GM12878 (cell line): ENCODE data around the gene RAPGEF4. TPM values are rescaled to one million over a fixed set of nuclear protein-coding genes. Genes with fewer than 3 reads are reported as not detected.

Experiments
- ATAC-seq: fragments of 200-7000 bp; cut with Tn5 transposase; 3 replicates; pipeline ENCODE4 v1.9.1; 2020; ENCODE audit warnings: mild to moderate bottlenecking, moderate library complexity
- BruUV-seq: library from RNA; stranded (reverse); fragments of 400-500 nt; replicated peaks from 2 replicates; lab custom pipeline; 2021; lab: Mats Ljungman, UMichigan
- CTCF ChIA-PET: fragments of 300-600 bp; sonication (Branson Sonifier 250); formaldehyde crosslinking; extraction: SDS; loops from one replicate; lab custom pipeline; 2021; ENCODE audit warnings: inconsistent platforms; lab: Yijun Ruan, JAX
- POLR2A ChIA-PET: fragments of 350-600 bp; formaldehyde crosslinking; extraction: SDS; loops from one replicate; lab custom pipeline; 2021; ENCODE audit warnings: inconsistent platforms; lab: Charles Lee
- RAD21 ChIA-PET: fragments of 300-600 bp; sonication (Branson Sonifier 250); formaldehyde crosslinking; loops from one replicate; lab custom pipeline; 2023; ENCODE audit warnings: antibody characterized with exemption; ENCODE audit not compliant: unreplicated experiment; lab: Charles Lee
- SMC1A ChIA-PET: fragments of 300-600 bp; sonication (Branson Sonifier 250); formaldehyde crosslinking; loops from one replicate; lab custom pipeline; 2023; ENCODE audit not compliant: unreplicated experiment, uncharacterized antibody; lab: Charles Lee
- DNase-seq: peaks from one replicate; pipeline ENCODE4 v3.0.0-alpha.2; 2011; ENCODE audit warnings: low read depth, low spot score
- FAIRE-seq: peaks from 3 replicates; lab custom pipeline; 2011; peaks lifted over from hg19 to GRCh38; lab: Jason Lieb, UNC
- H2AFZ ChIP-seq: 2 replicates; pipeline ENCODE4 v1.6.0; 2011; ENCODE audit warnings: low read depth, low read length, control low read depth; ENCODE audit not compliant: control insufficient read depth
- H3K27ac ChIP-seq: 2 replicates; pipeline ENCODE4 v1.5.1; 2011; ENCODE audit warnings: control low read depth; ENCODE audit not compliant: control insufficient read depth, insufficient read depth
- H3K27me3 ChIP-seq, 2 experiments: replicated peaks in 1 of 2; 2 replicates each; pipeline versions ENCODE4 v1.6.0 to v1.6.1; 2011; ENCODE audit warnings: low read length in 1 of 2; ENCODE audit not compliant: control insufficient read depth in 2 of 2, insufficient read depth in 2 of 2
- H3K36me3 ChIP-seq, 2 experiments: 2 replicates each; pipeline ENCODE4 v1.5.1; 2011; ENCODE audit warnings: low read length in 1 of 2; ENCODE audit not compliant: control insufficient read depth in 2 of 2, insufficient read depth in 2 of 2
- H3K4me1 ChIP-seq: 2 replicates; pipeline ENCODE4 v1.6.1; 2011; ENCODE audit warnings: mild to moderate bottlenecking, low read length, moderate library complexity, mixed read lengths; ENCODE audit not compliant: control insufficient read depth, insufficient read depth
- H3K4me2 ChIP-seq: 2 replicates; pipeline ENCODE4 v1.6.0; 2011; ENCODE audit warnings: control low read depth; ENCODE audit not compliant: control insufficient read depth, insufficient read depth
- H3K4me3 ChIP-seq: fragments of 200-600 bp; sonication (generic); 2 replicates; pipeline ENCODE4 v1.5.1; 2016
- H3K79me2 ChIP-seq: 2 replicates; pipeline ENCODE4 v1.6.0; 2011; ENCODE audit warnings: low read length; ENCODE audit not compliant: control insufficient read depth, insufficient read depth
- H3K9ac ChIP-seq: 2 replicates; pipeline ENCODE4 v1.8.0; 2011; ENCODE audit warnings: low read length, control low read depth, mixed read lengths; ENCODE audit not compliant: control insufficient read depth, insufficient read depth
- H3K9me3 ChIP-seq: replicated peaks from 3 replicates; pipeline ENCODE4 v1.5.1; 2011; ENCODE audit warnings: mild to moderate bottlenecking, low read length; ENCODE audit not compliant: control insufficient read depth, insufficient read depth
- H4K20me1 ChIP-seq: 2 replicates; pipeline ENCODE4 v1.6.0; 2011; ENCODE audit not compliant: control insufficient read depth, insufficient read depth
- BHLHE40 ChIP-seq, 2 experiments: fragments of 450-650 bp in 1 of 2; IDR thresholded peaks; 2 replicates each; pipeline ENCODE4 v1.6.1; 2011 to 2017; ENCODE audit warnings: low read depth in 2 of 2, borderline replicate concordance in 1 of 2, improper control_type of control experiment in 1 of 2, low read length in 1 of 2, mild to moderate bottlenecking in 1 of 2
- CHD2 ChIP-seq: IDR thresholded peaks from 2 replicates; pipeline ENCODE4 v1.6.1; 2011; ENCODE audit warnings: low read depth, low read length, improper control_type of control experiment, borderline replicate concordance
- CTCF ChIP-seq, 3 experiments: IDR thresholded peaks in 2 of 3; conservative IDR thresholded peaks in 1 of 3; 2 replicates each; pipeline ENCODE4 v1.5.1; 2011; ENCODE audit warnings: low read depth in 3 of 3, low read length in 3 of 3, mild to moderate bottlenecking in 3 of 3, control low read depth in 2 of 3, moderate library complexity in 2 of 3, inconsistent platforms in 1 of 3, mixed read lengths in 1 of 3; ENCODE audit not compliant: control insufficient read depth in 2 of 3, insufficient read depth in 1 of 3; ENCODE audit errors: extremely low read depth in 1 of 3
- EED ChIP-seq: sonication (generic); IDR thresholded peaks from 2 replicates; pipeline ENCODE4 v1.6.1; 2016; ENCODE audit warnings: antibody characterized with exemption, low read depth
- EP300 ChIP-seq, 2 experiments: fragments of 150-350 bp in 1 of 2; IDR thresholded peaks; 2 replicates each; pipeline ENCODE4 v1.6.1; 2011 to 2012; ENCODE audit warnings: low read depth in 2 of 2, low read length in 2 of 2, borderline replicate concordance in 1 of 2, improper control_type of control experiment in 1 of 2, inconsistent platforms in 1 of 2; ENCODE audit not compliant: control insufficient read depth in 1 of 2
- HDGF ChIP-seq: fragments of 450-650 bp; IDR thresholded peaks from 2 replicates; pipeline ENCODE4 v1.6.1; 2016; ENCODE audit warnings: antibody characterized with exemption
- IKZF2 ChIP-seq, 2 experiments: fragments of 450-650 bp; IDR thresholded peaks; 2 replicates each; pipeline ENCODE4 v1.6.1; 2017; ENCODE audit warnings: mild to moderate bottlenecking in 2 of 2, moderate library complexity in 2 of 2
- MAX ChIP-seq: IDR thresholded peaks from 2 replicates; pipeline ENCODE4 v1.6.1; 2012; ENCODE audit warnings: low read depth, low read length, improper control_type of control experiment
- MLLT1 ChIP-seq: fragments of 450-650 bp; IDR thresholded peaks from 2 replicates; pipeline ENCODE4 v1.6.1; 2016; ENCODE audit warnings: mild to moderate bottlenecking
- MTA2 ChIP-seq: fragments of 450-650 bp; IDR thresholded peaks from 2 replicates; pipeline ENCODE4 v1.6.1; 2016; ENCODE audit warnings: low read depth, mild to moderate bottlenecking, moderate library complexity
- NFXL1 ChIP-seq: fragments of 450-650 bp; IDR thresholded peaks from 2 replicates; pipeline ENCODE4 v1.6.1; 2017; ENCODE audit warnings: antibody characterized with exemption, mild to moderate bottlenecking, borderline replicate concordance
- NR2C2 ChIP-seq: IDR thresholded peaks from 2 replicates; pipeline ENCODE4 v1.6.1; 2011; ENCODE audit warnings: borderline replicate concordance, low read depth; ENCODE audit not compliant: control insufficient read depth, insufficient read length
- POLR2A ChIP-seq: IDR thresholded peaks from 2 replicates; pipeline ENCODE4 v1.6.1; 2011; ENCODE audit warnings: low read depth, mild to moderate bottlenecking, low read length
- POLR2AphosphoS5 ChIP-seq: IDR thresholded peaks from 2 replicates; pipeline ENCODE4 v1.6.1; 2011; ENCODE audit warnings: mild to moderate bottlenecking, low read length, inconsistent platforms
- RBBP5 ChIP-seq: fragments of 200-600 bp; sonication (generic); conservative IDR thresholded peaks from 2 replicates; pipeline ENCODE4 v1.6.1; 2016
- ZBTB4 ChIP-seq: fragments of 450-650 bp; formaldehyde crosslinking; IDR thresholded peaks from 2 replicates; pipeline ENCODE4 v1.4.0; 2022; ENCODE audit warnings: mild to moderate bottlenecking, moderate library complexity
- WGBS: methylation state at CpG from one replicate; pipeline ENCODE4 v1.1.6; 2016; ENCODE audit warnings: low lambda C conversion rate; ENCODE audit not compliant: insufficient replicate concordance, insufficient coverage; ENCODE audit errors: missing lambda C conversion rate; 5-methylcytosine and 5-hydroxymethylcytosine counted together
- in situ Hi-C: fragments of 300-500 bp; cut with MboI; formaldehyde crosslinking; loops from 9 replicates; pipeline ENCODE4 v1.14.3; 2018; ENCODE audit warnings: mixed read lengths
- intact Hi-C: fragments of 100-400 bp; cut with micrococcal nuclease; formaldehyde crosslinking; loops from one replicate; pipeline ENCODE4 v1.14.2; 2022; ENCODE audit not compliant: unreplicated experiment
- polyA plus RNA-seq, 11 experiments: library from polyadenylated mRNA; depleted of rRNA in 4 of 11; unstranded in 6 of 11; stranded (reverse) in 5 of 11; fragments of >200 nt; fragmentation: Nextera tagmentation in 4 of 11; fragmentation: Illumina TruSeq in 1 of 11; extraction: Ambion mirVana in 4 of 11; extraction: Trizol in 1 of 11; gene quantifications; 1 replicate in 1 of 11; 2 replicates in 10 of 11; pipeline versions ENCODE4 v1.2.1 to v1.2.3, GENCODE V29; 2011 to 2016; ENCODE audit warnings: inconsistent platforms in 2 of 11, missing spikeins in 2 of 11, low read depth in 1 of 11
- total RNA-seq, 4 experiments: library from RNA; depleted of rRNA in 3 of 4; stranded (reverse); fragments of >200 nt in 3 of 4; fragmentation: Illumina TruSeq in 1 of 4; extraction: Trizol in 1 of 4; gene quantifications; 2 replicates each; pipeline versions ENCODE4 v1.2.1 to v1.2.3, GENCODE V29; 2013 to 2021

The RAPGEF4 gene
- total and polyA plus RNA-seq, 10 of the 15 experiments (the other 5 are each of a cell fraction or from before 2014, with no cell fraction given) = 0.18 TPM; not detected in 8

GRCh38 chr2:172926785-172927640, 191.4 kb downstream of the RAPGEF4 start:
- CTCF ChIA-PET = interaction anchor here (1.0 kb wide), 1 partner anchor 121 kb away, joined by 4 read pairs; no protein-coding TSS in a partner anchor
- H3K27me3 ChIP-seq = no peaks in the 10 kb centered on the region; a peak in 1 of 4 replicates
- in situ Hi-C loops (loop anchor here (5.0 to 25.0 kb wide), 2 partner anchors 60 to 115 kb away; no protein-coding TSS in a partner anchor), intact Hi-C loops (no loop called here)
- WGBS = 50% methylated on average over 7 of the region's 7 CpGs
- no peaks in the 10 kb centered on the region for H3K36me3 ChIP-seq
- no peak overlapping the region for H2AFZ ChIP-seq
- SMC1A ChIA-PET = interaction anchor here (1.2 kb wide), 1 partner anchor 284 kb away, joined by 3 read pairs; no protein-coding TSS in a partner anchor
- no peaks in the 10 kb centered on the region for H4K20me1 ChIP-seq
- no peaks in the 10 kb centered on the region for H3K79me2 ChIP-seq
- H3K9me3 ChIP-seq = no peaks in the 10 kb centered on the region
- H3K27ac ChIP-seq = no peak overlapping the region
- BruUV-seq = no TSS peak
- DNase-seq (no peak), FAIRE-seq (no peak), ATAC-seq (no peak)
- no peaks in the 10 kb centered on the region for H3K4me1 ChIP-seq
- H3K4me3 ChIP-seq = no peak overlapping the region
- POLR2A ChIA-PET = no interaction called here
- H3K9ac ChIP-seq = no peak overlapping the region
- RAD21 ChIA-PET = no interaction called here
- H3K4me2 ChIP-seq = no peak overlapping the region
- TF ChIP-seq MLLT1 (no peak), MTA2 (no peak), POLR2AphosphoS5 (no peak), HDGF (no peak), IKZF2 (IDR thresholded peaks at IDR 0.05) (no peak), EED (no peak), POLR2A (no peak), BHLHE40 (IDR thresholded peaks at IDR 0.05; ENCODE audit: borderline replicate concordance in 1 of 2, low read depth in 2 of 2, low read length in 1 of 2) (no peak), ZBTB4 (CRISPR knock-in tag) (no peak), CHD2 (no peak), MAX (no peak), RBBP5 (no peak), EP300 (IDR thresholded peaks at IDR 0.05; ENCODE audit: borderline replicate concordance in 1 of 2, control insufficient read depth in 1 of 2, low read depth in 2 of 2, low read length in 2 of 2) (no peak), CTCF (IDR thresholded peaks at IDR 0.05 in 2 of 3, conservative IDR thresholded peaks at IDR 0.05 in 1 of 3; ENCODE audit: control insufficient read depth in 2 of 3, extremely low read depth in 1 of 3, insufficient read depth in 1 of 3, low read depth in 3 of 3, low read length in 3 of 3) (no peak), NFXL1 (no peak), NR2C2 (no peak)
